Thyroid gland (tissue), 4 donors: Measurements from ENCODE around the gene CHD6. TPM values are rescaled to one million over a fixed set of nuclear protein-coding genes. Genes with fewer than 3 reads are reported as not detected.

ENCODE experiments used
- DNase-seq, 2 donors: peaks; one replicate each; pipeline ENCODE4 v3.0.0-alpha.2; 2019
- H3K27ac ChIP-seq, 3 donors: fragments of 200-600 bp; sonication (generic); 1 replicate in 2 of 3; 2 replicates in 1 of 3; pipeline ENCODE4 v1.5.1; 2016 to 2019; ENCODE audit warnings: mild to moderate bottlenecking in 1 of 3, moderate library complexity in 1 of 3
- H3K27me3 ChIP-seq: fragments of 200-600 bp; sonication (generic); one replicate; pipeline ENCODE4 v1.5.1; 2019
- H3K36me3 ChIP-seq, 2 donors: fragments of 200-600 bp; sonication (generic); one replicate each; pipeline ENCODE4 v1.5.1; 2016 to 2019
- H3K4me1 ChIP-seq, 2 donors: fragments of 200-600 bp; sonication (generic); one replicate each; pipeline ENCODE4 v1.5.1; 2017 to 2019
- H3K4me3 ChIP-seq, 3 donors: fragments of 200-600 bp; sonication (generic); replicated peaks in 1 of 3; 1 replicate in 2 of 3; 2 replicates in 1 of 3; pipeline ENCODE4 v1.5.1; 2016; ENCODE audit warnings: mild to moderate bottlenecking in 1 of 3
- H3K9me3 ChIP-seq: fragments of 200-600 bp; sonication (generic); one replicate; pipeline ENCODE4 v1.5.1; 2017
- CTCF ChIP-seq, 6 experiments: fragments of 200-600 bp in 3 of 6; fragments of 450-650 bp in 3 of 6; sonication (generic) in 3 of 6; IDR thresholded peaks; one replicate each; pipeline ENCODE4 v1.5.1; 2016 to 2019; ENCODE audit warnings: antibody characterized with exemption in 6 of 6, mild to moderate bottlenecking in 2 of 6, inconsistent platforms in 1 of 6, moderate library complexity in 1 of 6
- POLR2A ChIP-seq, 2 donors: fragments of 450-650 bp; IDR thresholded peaks; one replicate each; pipeline ENCODE4 v1.6.1; 2017; ENCODE audit warnings: antibody characterized with exemption in 2 of 2, mild to moderate bottlenecking in 2 of 2, moderate library complexity in 1 of 2
- WGBS, 2 donors: methylation state at CpG; one replicate each; pipeline ENCODE4 v1.1.5; 2017; 5-methylcytosine and 5-hydroxymethylcytosine counted together
- intact Hi-C: fragments of 100-400 bp; cut with DNase I; formaldehyde crosslinking; loops from one replicate; pipeline ENCODE4 v1.15.1; 2023
- total RNA-seq, 4 donors: library from RNA; depleted of rRNA; stranded (reverse); fragments of >200 nt; gene quantifications; one replicate each; pipeline ENCODE4 v1.2.3, GENCODE V29; 2016

Gene CHD6
- total RNA-seq, 4 donors from 2014 or later: 58.0 to 104 (median 81.6) TPM

DNA sequence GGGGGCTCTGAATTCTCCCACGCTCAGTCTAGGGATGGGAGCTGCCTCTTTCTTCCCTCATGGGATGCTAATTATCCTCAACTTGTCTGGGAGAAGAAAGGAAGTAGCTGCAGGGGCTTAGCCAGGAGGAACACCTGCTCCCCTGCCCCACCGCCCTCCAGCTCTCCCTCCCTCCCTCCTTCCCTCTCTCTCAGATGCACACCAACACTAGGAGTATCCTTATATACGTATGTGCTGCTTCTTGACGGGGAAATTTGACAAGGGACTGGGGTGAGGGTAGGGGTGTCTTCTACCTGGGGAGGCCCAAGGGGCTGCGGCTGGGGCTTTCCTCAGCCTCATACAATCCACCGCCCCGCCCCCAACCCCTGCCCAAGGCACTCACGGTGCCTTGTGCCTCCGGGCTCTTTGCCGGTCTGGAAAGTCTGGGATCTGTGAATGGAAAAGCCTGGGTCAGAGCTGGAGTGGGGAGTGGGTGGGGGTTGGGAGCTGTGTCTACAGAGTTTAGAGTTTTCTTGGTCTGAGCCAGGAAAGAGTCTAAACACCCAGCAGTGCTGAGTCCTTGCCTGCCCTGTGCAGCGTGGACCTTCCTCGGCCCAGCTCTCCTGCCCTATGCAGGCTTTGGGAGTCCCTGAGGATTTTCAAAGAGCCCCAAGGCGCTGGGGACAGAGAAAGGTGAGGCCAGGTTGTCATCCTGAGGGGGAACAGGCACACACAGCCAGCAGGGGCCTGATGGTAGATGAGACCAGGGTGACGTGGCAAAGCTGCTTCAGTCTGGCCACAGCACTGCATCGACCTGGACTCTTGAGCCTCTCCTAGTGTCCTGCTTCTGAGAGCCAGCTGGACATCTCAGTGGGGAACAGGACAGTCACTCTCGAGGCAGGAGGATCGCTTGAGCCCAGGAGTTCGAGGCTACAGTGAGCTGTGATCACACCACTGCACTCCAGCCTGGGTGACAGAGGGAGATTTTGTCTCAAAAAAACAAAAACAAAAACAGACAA lies 222.2 kb downstream of the CHD6 start:
- no peak for DNase-seq
- no peak overlapping the region for H3K4me3 ChIP-seq
- H3K4me1 ChIP-seq: no peaks in the 10 kb centered on the region
- intact Hi-C loops: no loop called here
- 56 to 59% methylated on average over 16 of the region's 18 CpGs for WGBS, 2 donors
- H3K36me3 ChIP-seq: no peaks in the 10 kb centered on the region
- H3K27ac ChIP-seq: no peak overlapping the region
- TF ChIP-seq CTCF (IDR thresholded peaks at IDR 0.05) (no peak), POLR2A (IDR thresholded peaks at IDR 0.05) (no peak)
- no peaks in the 10 kb centered on the region for H3K9me3 ChIP-seq
- H3K27me3 ChIP-seq: no peaks in the 10 kb centered on the region

DNA sequence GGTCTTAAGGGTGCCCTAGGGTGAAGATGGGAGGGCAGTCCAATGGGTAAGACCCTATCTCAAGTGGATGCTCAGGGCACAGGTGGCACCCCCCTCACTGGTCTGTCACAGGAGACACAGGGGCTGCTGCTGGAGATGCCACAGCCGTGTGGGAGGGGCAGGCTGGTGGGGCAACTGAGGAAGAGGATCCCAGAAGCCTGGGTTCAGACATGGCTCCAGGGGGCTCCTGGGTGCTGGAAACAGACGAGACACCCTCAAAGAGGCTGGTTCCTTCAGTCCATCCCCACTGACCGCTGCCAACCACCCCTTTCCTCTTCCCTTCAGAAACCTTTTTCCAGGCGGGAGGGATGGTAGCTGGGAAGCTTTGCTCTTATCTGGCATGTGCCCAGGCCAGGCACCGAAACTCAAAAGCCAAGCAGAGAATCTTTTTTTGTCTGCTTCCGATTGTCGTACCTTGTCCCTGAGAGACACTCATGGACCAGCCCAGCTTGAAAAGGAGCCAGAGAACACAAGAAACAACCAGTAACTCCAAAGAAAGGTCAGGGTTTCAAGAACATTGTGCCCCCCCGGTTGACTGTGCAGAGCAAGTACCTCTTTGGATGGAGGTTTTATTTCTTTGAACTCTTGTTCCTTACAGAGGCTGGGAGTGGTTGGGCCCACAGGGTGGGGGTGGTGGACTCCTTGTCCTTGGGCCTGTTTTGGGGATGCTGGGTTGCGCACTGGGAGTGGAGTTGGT lies 223.1 kb downstream of the CHD6 start:
- Histone ChIP-seq H3K4me1 (no peaks in the 10 kb centered on the region), H3K27ac (no peak overlapping the region), H3K36me3 (no peaks in the 10 kb centered on the region), H3K4me3 (no peak overlapping the region), H3K27me3 (no peaks in the 10 kb centered on the region), H3K9me3 (no peaks in the 10 kb centered on the region)
- TF ChIP-seq POLR2A (IDR thresholded peaks at IDR 0.05) (no peak), CTCF (IDR thresholded peaks at IDR 0.05) (no peak)
- no peak for DNase-seq
- 65 to 76% methylated on average over 9 of the region's 9 CpGs for WGBS, 2 donors
- intact Hi-C loops: no loop called here

DNA sequence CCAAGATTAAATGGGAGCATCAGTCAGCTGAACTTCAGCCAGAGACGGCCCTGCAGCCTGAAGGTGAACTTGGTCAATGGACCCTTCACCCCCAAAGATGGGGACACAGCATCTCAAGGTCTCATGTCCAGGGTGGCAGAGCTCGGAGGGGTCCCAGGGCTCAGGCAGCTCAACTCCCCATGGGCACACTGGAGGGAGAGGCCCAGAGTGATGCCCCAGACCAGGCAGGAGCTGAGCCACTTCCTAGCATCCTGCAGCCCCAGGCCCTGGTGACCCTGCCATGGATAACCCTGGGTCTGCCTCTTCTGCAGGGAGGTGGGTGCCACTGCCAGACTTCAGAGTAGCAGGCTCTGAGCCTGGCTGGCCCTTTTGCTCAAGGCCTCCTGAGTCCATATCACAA lies 224.1 kb downstream of the CHD6 start:
- Histone ChIP-seq H3K4me1 (no peaks in the 10 kb centered on the region), H3K4me3 (no peak overlapping the region), H3K36me3 (no peaks in the 10 kb centered on the region), H3K27ac (no peak overlapping the region), H3K9me3 (no peaks in the 10 kb centered on the region), H3K27me3 (no peaks in the 10 kb centered on the region)
- intact Hi-C loops: no loop called here
- WGBS, 2 donors: 86 to 92% methylated on average over 1 to 2 of the region's 2 CpGs
- DNase-seq: no peak
- TF ChIP-seq CTCF (IDR thresholded peaks at IDR 0.05) (no peak), POLR2A (IDR thresholded peaks at IDR 0.05) (no peak)

GRCh38 chr20:41393705-41394066 lies 224.5 kb downstream of the CHD6 start:
- no peak overlapping the region for H3K4me3 ChIP-seq
- no peaks in the 10 kb centered on the region for H3K27me3 ChIP-seq
- TF ChIP-seq POLR2A (IDR thresholded peaks at IDR 0.05) (no peak), CTCF (IDR thresholded peaks at IDR 0.05) (no peak)
- H3K9me3 ChIP-seq: no peaks in the 10 kb centered on the region
- no peaks in the 10 kb centered on the region for H3K36me3 ChIP-seq
- intact Hi-C loops: no loop called here
- 85 to 88% methylated on average over 3 of the region's 3 CpGs for WGBS, 2 donors
- no peak for DNase-seq
- no peak overlapping the region for H3K27ac ChIP-seq
- H3K4me1 ChIP-seq: no peaks in the 10 kb centered on the region
